Liver (tissue), 9 donors: ENCODE data around the gene RSPH6A. TPM values are rescaled to one million over a fixed set of nuclear protein-coding genes. Genes with fewer than 3 reads are reported as not detected.

Experiments used
- DNase-seq: peaks from one replicate; pipeline ENCODE4 v3.0.0-alpha.2; 2017; ENCODE audit warnings: low spot score
- H3K27ac ChIP-seq, 2 donors: one replicate each; pipeline ENCODE4 v1.7.0; 2013; ENCODE audit warnings: inconsistent platforms in 2 of 2, low read length in 2 of 2, control low read depth in 1 of 2, low read depth in 1 of 2, mild to moderate bottlenecking in 1 of 2
- H3K27me3 ChIP-seq, 4 donors: one replicate each; pipeline versions ENCODE4 v1.6.1 to v1.7.0; 2013; ENCODE audit warnings: low read length in 3 of 4, inconsistent platforms in 1 of 4, mild to moderate bottlenecking in 1 of 4, moderate library complexity in 1 of 4; ENCODE audit not compliant: control insufficient read depth in 4 of 4, insufficient read depth in 4 of 4
- H3K36me3 ChIP-seq, 4 donors: one replicate each; pipeline versions ENCODE4 v1.6.1 to v1.7.0; 2013; ENCODE audit warnings: low read length in 3 of 4, mild to moderate bottlenecking in 3 of 4, low read depth in 1 of 4, moderate library complexity in 1 of 4; ENCODE audit not compliant: control insufficient read depth in 4 of 4, insufficient read depth in 3 of 4
- H3K4me1 ChIP-seq, 4 donors: one replicate each; pipeline versions ENCODE4 v1.6.1 to v1.7.0; 2013; ENCODE audit warnings: low read length in 3 of 4, mild to moderate bottlenecking in 3 of 4, moderate library complexity in 1 of 4; ENCODE audit not compliant: control insufficient read depth in 4 of 4, insufficient read depth in 4 of 4
- H3K4me3 ChIP-seq, 3 donors: one replicate each; pipeline versions ENCODE4 v1.6.1 to v1.7.0; 2013; ENCODE audit warnings: low read length in 3 of 3, control low read depth in 1 of 3, low read depth in 1 of 3, mild to moderate bottlenecking in 1 of 3
- H3K9ac ChIP-seq, 2 donors: one replicate each; pipeline ENCODE4 v1.7.0; 2013; ENCODE audit warnings: low read length in 2 of 2, mild to moderate bottlenecking in 2 of 2, moderate library complexity in 2 of 2, control low read depth in 1 of 2, low read depth in 1 of 2
- H3K9me3 ChIP-seq, 4 donors: one replicate each; pipeline versions ENCODE4 v1.6.1 to v1.7.0; 2013; ENCODE audit warnings: low read length in 3 of 4; ENCODE audit not compliant: control insufficient read depth in 4 of 4
- FOXA2 ChIP-seq: IDR thresholded peaks from 2 replicates; pipeline ENCODE4 v1.6.1; 2016; ENCODE audit warnings: antibody characterized with exemption
- GABPA ChIP-seq, 2 donors: IDR thresholded peaks in 1 of 2; conservative IDR thresholded peaks in 1 of 2; 2 replicates each; pipeline ENCODE4 v1.6.1; 2016; ENCODE audit warnings: antibody characterized with exemption in 2 of 2, mild to moderate bottlenecking in 1 of 2, moderate library complexity in 1 of 2
- HNF4A ChIP-seq, 2 donors: conservative IDR thresholded peaks; 2 replicates each; pipeline ENCODE4 v1.6.1; 2016; ENCODE audit warnings: antibody characterized with exemption in 2 of 2, mild to moderate bottlenecking in 2 of 2
- JUND ChIP-seq, 2 donors: IDR thresholded peaks; 2 replicates each; pipeline ENCODE4 v1.6.1; 2016; ENCODE audit warnings: antibody characterized with exemption in 2 of 2
- NR2F2 ChIP-seq: IDR thresholded peaks from 2 replicates; pipeline ENCODE4 v1.6.1; 2016; ENCODE audit warnings: antibody characterized with exemption
- RAD21 ChIP-seq, 2 donors: IDR thresholded peaks; 2 replicates each; pipeline ENCODE4 v1.6.1; 2016; ENCODE audit warnings: antibody characterized with exemption in 2 of 2, mild to moderate bottlenecking in 2 of 2
- RXRA ChIP-seq, 2 donors: IDR thresholded peaks; 2 replicates each; pipeline ENCODE4 v1.6.1; 2017 to 2018; ENCODE audit warnings: antibody characterized with exemption in 2 of 2, mild to moderate bottlenecking in 1 of 2
- SP1 ChIP-seq: IDR thresholded peaks from 2 replicates; pipeline ENCODE4 v1.6.1; 2018; ENCODE audit warnings: antibody characterized with exemption, mild to moderate bottlenecking
- TAF1 ChIP-seq: conservative IDR thresholded peaks from 2 replicates; pipeline ENCODE4 v1.6.1; 2016; ENCODE audit warnings: antibody characterized with exemption, mild to moderate bottlenecking
- YY1 ChIP-seq: IDR thresholded peaks from 2 replicates; pipeline ENCODE4 v1.6.1; 2016; ENCODE audit warnings: antibody characterized with exemption, mild to moderate bottlenecking
- WGBS: extraction: QIAGEN DNeasy Blood & Tissue Kit; methylation state at CpG from one replicate; pipeline ENCODE4 v1.1.7; 2013; 5-methylcytosine and 5-hydroxymethylcytosine counted together
- polyA plus RNA-seq, 2 donors: library from polyadenylated mRNA; stranded (reverse) in 1 of 2; unstranded in 1 of 2; fragments of 200-250 nt in 1 of 2; fragments of >200 nt in 1 of 2; fragmentation: Nextera tagmentation in 1 of 2; extraction: Ambion mirVana in 1 of 2; gene quantifications; one replicate each; pipeline versions ENCODE4 v1.2.1 to v1.2.3, GENCODE V29; 2013 to 2015
- total RNA-seq, 2 donors: library from RNA; depleted of rRNA; stranded (reverse); fragments of >200 nt; gene quantifications; one replicate each; pipeline ENCODE4 v1.2.3, GENCODE V29; 2014
- TF ChIP-seq, protein P1 (sequence below): IDR thresholded peaks from 2 replicates; pipeline ENCODE4 v1.6.1; 2016; ENCODE audit warnings: antibody characterized with exemption, mild to moderate bottlenecking
- TF ChIP-seq, protein P2 (sequence below): IDR thresholded peaks from 2 replicates; pipeline ENCODE4 v1.6.1; 2016; ENCODE audit warnings: antibody characterized with exemption
- TF ChIP-seq, protein P3 (sequence below): fragments of 150-350 bp; IDR thresholded peaks from 2 replicates; pipeline ENCODE4 v1.5.1; 2017; ENCODE audit warnings: improper control_type of control experiment, low read depth, low read length; ENCODE audit not compliant: missing input control
- TF ChIP-seq, protein P4 (sequence below): IDR thresholded peaks from 2 replicates; pipeline ENCODE4 v1.6.1; 2016; ENCODE audit warnings: antibody characterized with exemption
- TF ChIP-seq, protein P5 (sequence below): IDR thresholded peaks from 2 replicates; pipeline ENCODE4 v1.6.1; 2016; ENCODE audit warnings: antibody characterized with exemption
- donor health status: healthy.
- donor health status: healthy.
- donor health status: healthy.
- donor health status: healthy.
- donor health status: healthy.

The RSPH6A gene
- total and polyA plus RNA-seq, 4 donors: 0.08 TPM; not detected in 3

DNA sequence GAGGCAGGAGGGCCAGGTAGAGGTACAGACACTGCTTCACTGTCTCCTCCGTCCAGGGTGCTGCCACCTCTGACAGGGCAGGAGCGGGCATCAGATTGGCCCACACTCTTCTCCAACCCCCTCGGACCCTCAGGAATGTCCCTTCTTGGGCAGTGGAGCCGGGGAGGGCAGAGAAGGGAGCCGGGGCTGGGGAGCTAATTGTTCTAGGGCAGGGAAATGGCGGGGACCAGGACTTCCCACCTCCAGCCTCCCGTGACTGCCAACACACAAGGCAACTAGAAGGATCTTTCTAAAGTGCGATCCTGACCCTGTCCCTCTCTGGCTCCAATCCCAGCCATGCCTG, 10.1 kb upstream of the RSPH6A start:
- H3K9me3 ChIP-seq: no peaks in the 10 kb centered on the region
- no peak overlapping the region for H3K27ac ChIP-seq
- TF ChIP-seq, protein P1, sequence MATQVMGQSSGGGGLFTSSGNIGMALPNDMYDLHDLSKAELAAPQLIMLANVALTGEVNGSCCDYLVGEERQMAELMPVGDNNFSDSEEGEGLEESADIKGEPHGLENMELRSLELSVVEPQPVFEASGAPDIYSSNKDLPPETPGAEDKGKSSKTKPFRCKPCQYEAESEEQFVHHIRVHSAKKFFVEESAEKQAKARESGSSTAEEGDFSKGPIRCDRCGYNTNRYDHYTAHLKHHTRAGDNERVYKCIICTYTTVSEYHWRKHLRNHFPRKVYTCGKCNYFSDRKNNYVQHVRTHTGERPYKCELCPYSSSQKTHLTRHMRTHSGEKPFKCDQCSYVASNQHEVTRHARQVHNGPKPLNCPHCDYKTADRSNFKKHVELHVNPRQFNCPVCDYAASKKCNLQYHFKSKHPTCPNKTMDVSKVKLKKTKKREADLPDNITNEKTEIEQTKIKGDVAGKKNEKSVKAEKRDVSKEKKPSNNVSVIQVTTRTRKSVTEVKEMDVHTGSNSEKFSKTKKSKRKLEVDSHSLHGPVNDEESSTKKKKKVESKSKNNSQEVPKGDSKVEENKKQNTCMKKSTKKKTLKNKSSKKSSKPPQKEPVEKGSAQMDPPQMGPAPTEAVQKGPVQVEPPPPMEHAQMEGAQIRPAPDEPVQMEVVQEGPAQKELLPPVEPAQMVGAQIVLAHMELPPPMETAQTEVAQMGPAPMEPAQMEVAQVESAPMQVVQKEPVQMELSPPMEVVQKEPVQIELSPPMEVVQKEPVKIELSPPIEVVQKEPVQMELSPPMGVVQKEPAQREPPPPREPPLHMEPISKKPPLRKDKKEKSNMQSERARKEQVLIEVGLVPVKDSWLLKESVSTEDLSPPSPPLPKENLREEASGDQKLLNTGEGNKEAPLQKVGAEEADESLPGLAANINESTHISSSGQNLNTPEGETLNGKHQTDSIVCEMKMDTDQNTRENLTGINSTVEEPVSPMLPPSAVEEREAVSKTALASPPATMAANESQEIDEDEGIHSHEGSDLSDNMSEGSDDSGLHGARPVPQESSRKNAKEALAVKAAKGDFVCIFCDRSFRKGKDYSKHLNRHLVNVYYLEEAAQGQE: no peak
- TF ChIP-seq, protein P2, sequence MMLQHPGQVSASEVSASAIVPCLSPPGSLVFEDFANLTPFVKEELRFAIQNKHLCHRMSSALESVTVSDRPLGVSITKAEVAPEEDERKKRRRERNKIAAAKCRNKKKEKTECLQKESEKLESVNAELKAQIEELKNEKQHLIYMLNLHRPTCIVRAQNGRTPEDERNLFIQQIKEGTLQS: no peak
- TF ChIP-seq YY1 (no peak), TAF1 (no peak), NR2F2 (no peak), JUND (IDR thresholded peaks at IDR 0.05) (no peak), RAD21 (IDR thresholded peaks at IDR 0.05) (no peak), SP1 (no peak), FOXA2 (no peak), HNF4A (conservative IDR thresholded peaks at IDR 0.05) (no peak)
- TF ChIP-seq, protein P3, sequence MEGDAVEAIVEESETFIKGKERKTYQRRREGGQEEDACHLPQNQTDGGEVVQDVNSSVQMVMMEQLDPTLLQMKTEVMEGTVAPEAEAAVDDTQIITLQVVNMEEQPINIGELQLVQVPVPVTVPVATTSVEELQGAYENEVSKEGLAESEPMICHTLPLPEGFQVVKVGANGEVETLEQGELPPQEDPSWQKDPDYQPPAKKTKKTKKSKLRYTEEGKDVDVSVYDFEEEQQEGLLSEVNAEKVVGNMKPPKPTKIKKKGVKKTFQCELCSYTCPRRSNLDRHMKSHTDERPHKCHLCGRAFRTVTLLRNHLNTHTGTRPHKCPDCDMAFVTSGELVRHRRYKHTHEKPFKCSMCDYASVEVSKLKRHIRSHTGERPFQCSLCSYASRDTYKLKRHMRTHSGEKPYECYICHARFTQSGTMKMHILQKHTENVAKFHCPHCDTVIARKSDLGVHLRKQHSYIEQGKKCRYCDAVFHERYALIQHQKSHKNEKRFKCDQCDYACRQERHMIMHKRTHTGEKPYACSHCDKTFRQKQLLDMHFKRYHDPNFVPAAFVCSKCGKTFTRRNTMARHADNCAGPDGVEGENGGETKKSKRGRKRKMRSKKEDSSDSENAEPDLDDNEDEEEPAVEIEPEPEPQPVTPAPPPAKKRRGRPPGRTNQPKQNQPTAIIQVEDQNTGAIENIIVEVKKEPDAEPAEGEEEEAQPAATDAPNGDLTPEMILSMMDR: no peak
- TF ChIP-seq, protein P4, sequence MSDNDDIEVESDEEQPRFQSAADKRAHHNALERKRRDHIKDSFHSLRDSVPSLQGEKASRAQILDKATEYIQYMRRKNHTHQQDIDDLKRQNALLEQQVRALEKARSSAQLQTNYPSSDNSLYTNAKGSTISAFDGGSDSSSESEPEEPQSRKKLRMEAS: no peak
- TF ChIP-seq, protein P5, sequence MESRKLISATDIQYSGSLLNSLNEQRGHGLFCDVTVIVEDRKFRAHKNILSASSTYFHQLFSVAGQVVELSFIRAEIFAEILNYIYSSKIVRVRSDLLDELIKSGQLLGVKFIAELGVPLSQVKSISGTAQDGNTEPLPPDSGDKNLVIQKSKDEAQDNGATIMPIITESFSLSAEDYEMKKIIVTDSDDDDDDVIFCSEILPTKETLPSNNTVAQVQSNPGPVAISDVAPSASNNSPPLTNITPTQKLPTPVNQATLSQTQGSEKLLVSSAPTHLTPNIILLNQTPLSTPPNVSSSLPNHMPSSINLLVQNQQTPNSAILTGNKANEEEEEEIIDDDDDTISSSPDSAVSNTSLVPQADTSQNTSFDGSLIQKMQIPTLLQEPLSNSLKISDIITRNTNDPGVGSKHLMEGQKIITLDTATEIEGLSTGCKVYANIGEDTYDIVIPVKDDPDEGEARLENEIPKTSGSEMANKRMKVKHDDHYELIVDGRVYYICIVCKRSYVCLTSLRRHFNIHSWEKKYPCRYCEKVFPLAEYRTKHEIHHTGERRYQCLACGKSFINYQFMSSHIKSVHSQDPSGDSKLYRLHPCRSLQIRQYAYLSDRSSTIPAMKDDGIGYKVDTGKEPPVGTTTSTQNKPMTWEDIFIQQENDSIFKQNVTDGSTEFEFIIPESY: no peak
- no peak for DNase-seq
- H3K9ac ChIP-seq: no peak overlapping the region
- WGBS: 96% methylated on average over 8 of the region's 8 CpGs
- no peaks in the 10 kb centered on the region for H3K4me1 ChIP-seq
- peaks cover 34 to 91% (median 41%) of the 10 kb centered on the region in 4 donors for H3K36me3 ChIP-seq
- no peaks in the 10 kb centered on the region for H3K27me3 ChIP-seq
- no peak overlapping the region for H3K4me3 ChIP-seq

DNA sequence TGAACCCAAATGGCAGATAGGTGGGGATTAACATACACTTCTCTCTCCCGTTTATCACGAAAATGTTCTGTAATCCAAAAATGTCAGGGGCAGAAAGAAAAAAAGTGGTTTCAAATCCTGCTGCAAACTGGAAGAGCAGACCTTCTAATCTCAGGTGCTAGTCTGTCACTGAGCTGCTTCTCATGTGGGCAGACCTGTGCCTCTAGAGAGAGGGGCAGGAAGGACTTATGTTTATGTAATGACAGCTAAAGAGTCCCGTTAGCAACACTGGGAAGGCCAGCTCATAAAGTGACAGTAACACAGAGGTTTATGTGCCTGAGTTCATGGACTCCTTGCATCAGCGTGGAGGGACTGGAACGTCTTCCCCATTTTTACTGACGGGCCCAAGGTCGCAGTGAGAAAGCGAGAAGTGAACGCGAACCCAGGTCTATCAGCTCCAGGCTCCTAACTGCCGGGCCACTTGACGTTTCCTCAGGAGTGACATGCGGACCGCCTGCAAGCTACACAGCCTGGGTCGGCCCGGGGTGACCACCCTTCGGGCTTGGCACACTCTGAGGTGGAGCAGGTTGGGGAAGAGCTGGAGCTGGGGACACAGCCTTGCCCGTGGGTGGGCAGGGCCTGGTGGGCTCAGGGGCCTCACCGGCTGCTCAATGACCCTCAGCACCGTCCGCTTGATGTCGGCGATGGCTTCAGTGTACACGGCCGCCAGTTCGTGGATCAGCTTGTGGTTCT, 9.6 kb upstream of the RSPH6A start:
- Histone ChIP-seq H3K36me3 (peaks cover 29 to 89% (median 38%) of the 10 kb centered on the region in 4 donors), H3K27ac (no peak overlapping the region), H3K9ac (no peak overlapping the region), H3K27me3 (no peaks in the 10 kb centered on the region), H3K4me1 (no peaks in the 10 kb centered on the region), H3K9me3 (no peaks in the 10 kb centered on the region), H3K4me3 (no peak overlapping the region)
- 92% methylated on average over 26 of the region's 26 CpGs for WGBS
- TF ChIP-seq YY1 (no peak), GABPA (IDR thresholded peaks at IDR 0.05 in 1 of 2, conservative IDR thresholded peaks at IDR 0.05 in 1 of 2) (no peak), RAD21 (IDR thresholded peaks at IDR 0.05) (no peak), FOXA2 (no peak), SP1 (no peak), RXRA (IDR thresholded peaks at IDR 0.05) (no peak)
- TF ChIP-seq, protein P3: no peak
- no peak for DNase-seq
